Skeletal muscle satellite cell (primary cell): ENCODE measurements around the gene ARMH3.

Experiments
- H3K27me3 ChIP-seq: 2 replicates; pipeline ENCODE4 v1.7.0; 2013; ENCODE audit warnings: low read length; ENCODE audit not compliant: control insufficient read depth, insufficient read depth
- H3K36me3 ChIP-seq: 2 replicates; pipeline ENCODE4 v1.7.0; 2013; ENCODE audit warnings: mild to moderate bottlenecking, control low read depth, low read length; ENCODE audit not compliant: insufficient read depth
- H3K4me1 ChIP-seq: 2 replicates; pipeline ENCODE4 v1.7.0; 2013; ENCODE audit warnings: low read length; ENCODE audit not compliant: control insufficient read depth, insufficient read depth
- H3K4me2 ChIP-seq: 2 replicates; pipeline ENCODE4 v1.7.0; 2013; ENCODE audit warnings: mild to moderate bottlenecking, low read length
- H3K4me3 ChIP-seq: 2 replicates; pipeline ENCODE4 v1.7.0; 2013; ENCODE audit warnings: low read length
- H3K9ac ChIP-seq: 2 replicates; pipeline ENCODE4 v1.7.0; 2013; ENCODE audit warnings: mild to moderate bottlenecking, low read depth, low read length, moderate library complexity
- H3K9me3 ChIP-seq: replicated peaks from 2 replicates; pipeline ENCODE4 v1.7.0; 2013; ENCODE audit warnings: mild to moderate bottlenecking, control low read depth, low read length

The ARMH3 gene

GRCh38 chr10:101902820-101903145, 153.2 kb downstream of the ARMH3 start:
- Histone ChIP-seq H3K36me3 (no peaks in the 10 kb centered on the region), H3K4me3 (no peak overlapping the region), H3K9ac (no peak overlapping the region), H3K4me1 (peaks cover 8% of the 10 kb centered on the region), H3K9me3 (no peaks in the 10 kb centered on the region), H3K27me3 (no peaks in the 10 kb centered on the region), H3K4me2 (no peak overlapping the region)

GRCh38 chr10:101902032-101902819, 153.7 kb downstream of the ARMH3 start:
- Histone ChIP-seq H3K4me2 (no peak overlapping the region), H3K9ac (no peak overlapping the region), H3K36me3 (no peaks in the 10 kb centered on the region), H3K4me3 (no peak overlapping the region), H3K27me3 (no peaks in the 10 kb centered on the region), H3K9me3 (no peaks in the 10 kb centered on the region), H3K4me1 (peaks cover 10% of the 10 kb centered on the region)

DNA sequence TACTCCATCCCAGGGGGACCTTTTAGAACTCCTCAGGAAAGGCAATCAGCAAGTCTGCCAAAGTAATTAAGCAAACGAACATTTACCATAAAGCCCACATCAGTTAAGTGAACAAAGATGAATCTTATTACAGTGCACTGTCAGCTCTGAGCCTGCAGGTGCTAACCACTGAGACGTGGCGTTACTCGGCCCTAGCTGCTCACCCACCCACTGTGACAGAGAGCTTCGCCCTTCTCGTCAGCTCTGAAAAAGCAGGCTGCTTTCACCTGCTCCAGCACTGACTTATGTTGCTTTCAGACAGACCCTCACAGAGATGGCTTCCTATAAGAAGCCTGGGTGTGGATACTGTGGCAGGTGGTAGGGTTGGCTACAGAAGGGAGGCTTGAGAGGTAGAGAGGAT, 154.6 kb downstream of the ARMH3 start:
- Histone ChIP-seq H3K4me1 (peaks cover 10% of the 10 kb centered on the region), H3K4me2 (no peak overlapping the region), H3K36me3 (no peaks in the 10 kb centered on the region), H3K9ac (no peak overlapping the region), H3K4me3 (no peak overlapping the region), H3K9me3 (no peaks in the 10 kb centered on the region), H3K27me3 (no peaks in the 10 kb centered on the region)

- Histone ChIP-seq H3K9ac (no peak overlapping the region), H3K36me3 (no peaks in the 10 kb centered on the region), H3K9me3 (no peaks in the 10 kb centered on the region), H3K4me2 (no peak overlapping the region), H3K4me3 (no peak overlapping the region), H3K4me1 (peaks cover 3% of the 10 kb centered on the region), H3K27me3 (no peaks in the 10 kb centered on the region)
These were observed 158.3 kb downstream of the ARMH3 start for GRCh38 chr10:101897633-101898032.

DNA sequence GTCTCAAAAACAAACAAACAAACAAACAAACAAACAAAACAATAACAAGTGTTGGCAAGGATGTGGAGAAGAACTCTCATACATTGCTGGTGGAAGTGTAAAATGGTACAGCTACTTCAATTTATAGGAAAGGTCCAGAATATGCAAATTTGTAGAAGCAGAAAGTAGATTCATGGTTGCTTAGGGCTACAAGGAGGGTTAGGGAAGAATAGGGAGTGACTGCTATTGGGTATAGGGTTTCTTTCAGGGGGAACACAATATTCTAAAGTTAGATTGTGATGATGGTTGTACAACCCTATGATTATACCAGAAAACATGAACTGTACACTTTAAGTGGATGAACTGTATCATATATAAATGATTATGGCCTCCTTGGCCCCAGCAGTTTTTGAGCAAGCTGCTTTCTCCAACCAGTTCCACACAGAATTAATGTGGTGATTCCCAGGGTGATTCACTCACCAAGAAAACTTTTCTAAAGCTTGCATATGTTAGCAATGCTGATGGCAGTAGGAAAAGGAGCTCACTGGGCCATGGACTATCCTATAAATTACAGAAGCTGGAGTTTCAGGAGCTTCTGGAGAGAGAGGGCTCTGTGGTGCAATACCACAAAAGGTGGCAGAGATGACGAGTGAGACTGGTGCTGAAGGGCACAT, 159.6 kb downstream of the ARMH3 start:
- H3K27me3 ChIP-seq, result no peaks in the 10 kb centered on the region
- H3K4me1 ChIP-seq, result peaks cover 3% of the 10 kb centered on the region
- no peaks in the 10 kb centered on the region for H3K36me3 ChIP-seq
- no peaks in the 10 kb centered on the region for H3K9me3 ChIP-seq
- no peak overlapping the region for H3K4me2 ChIP-seq
- no peak overlapping the region for H3K4me3 ChIP-seq
- no peak overlapping the region for H3K9ac ChIP-seq

DNA sequence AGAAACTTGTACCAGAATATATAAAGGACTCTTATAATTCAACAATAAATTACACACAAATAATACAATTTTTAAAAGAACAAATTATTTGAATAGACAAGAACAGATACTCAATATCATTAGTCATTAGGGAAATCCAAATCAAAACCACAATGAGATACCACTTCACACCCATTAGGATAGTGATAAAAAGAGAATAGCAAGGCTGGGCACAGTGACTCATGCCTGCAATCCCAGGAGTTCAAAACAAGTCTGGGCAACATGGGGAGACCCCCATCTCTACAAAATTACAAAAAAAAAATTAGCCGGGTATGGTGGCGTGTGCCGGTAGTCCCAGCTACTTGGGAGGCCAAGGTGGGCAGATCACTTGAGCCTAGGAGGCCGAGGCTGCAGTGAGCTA, 160.2 kb downstream of the ARMH3 start:
- H3K4me3 ChIP-seq, result no peak overlapping the region
- no peaks in the 10 kb centered on the region for H3K9me3 ChIP-seq
- no peak overlapping the region for H3K9ac ChIP-seq
- no peaks in the 10 kb centered on the region for H3K27me3 ChIP-seq
- no peaks in the 10 kb centered on the region for H3K36me3 ChIP-seq
- H3K4me2 ChIP-seq, result no peak overlapping the region
- H3K4me1 ChIP-seq, result peaks cover 3% of the 10 kb centered on the region

GRCh38 chr10:101894742-101895141, 161.2 kb downstream of the ARMH3 start:
- no peaks in the 10 kb centered on the region for H3K27me3 ChIP-seq
- H3K4me2 ChIP-seq, result no peak overlapping the region
- no peak overlapping the region for H3K9ac ChIP-seq
- no peaks in the 10 kb centered on the region for H3K36me3 ChIP-seq
- no peak overlapping the region for H3K4me3 ChIP-seq
- H3K9me3 ChIP-seq, result no peaks in the 10 kb centered on the region
- H3K4me1 ChIP-seq, result peaks cover 3% of the 10 kb centered on the region

GRCh38 chr10:101894266-101894665, 161.7 kb downstream of the ARMH3 start:
- H3K27me3 ChIP-seq, result no peaks in the 10 kb centered on the region
- H3K36me3 ChIP-seq, result no peaks in the 10 kb centered on the region
- no peak overlapping the region for H3K4me2 ChIP-seq
- H3K9me3 ChIP-seq, result no peaks in the 10 kb centered on the region
- H3K4me1 ChIP-seq, result peaks cover 3% of the 10 kb centered on the region
- no peak overlapping the region for H3K9ac ChIP-seq
- H3K4me3 ChIP-seq, result no peak overlapping the region

GRCh38 chr10:101893510-101894120, 162.4 kb downstream of the ARMH3 start:
- Histone ChIP-seq H3K4me3 (no peak overlapping the region), H3K36me3 (no peaks in the 10 kb centered on the region), H3K9me3 (no peaks in the 10 kb centered on the region), H3K4me2 (no peak overlapping the region), H3K4me1 (peaks cover 3% of the 10 kb centered on the region), H3K27me3 (no peaks in the 10 kb centered on the region), H3K9ac (no peak overlapping the region)

DNA sequence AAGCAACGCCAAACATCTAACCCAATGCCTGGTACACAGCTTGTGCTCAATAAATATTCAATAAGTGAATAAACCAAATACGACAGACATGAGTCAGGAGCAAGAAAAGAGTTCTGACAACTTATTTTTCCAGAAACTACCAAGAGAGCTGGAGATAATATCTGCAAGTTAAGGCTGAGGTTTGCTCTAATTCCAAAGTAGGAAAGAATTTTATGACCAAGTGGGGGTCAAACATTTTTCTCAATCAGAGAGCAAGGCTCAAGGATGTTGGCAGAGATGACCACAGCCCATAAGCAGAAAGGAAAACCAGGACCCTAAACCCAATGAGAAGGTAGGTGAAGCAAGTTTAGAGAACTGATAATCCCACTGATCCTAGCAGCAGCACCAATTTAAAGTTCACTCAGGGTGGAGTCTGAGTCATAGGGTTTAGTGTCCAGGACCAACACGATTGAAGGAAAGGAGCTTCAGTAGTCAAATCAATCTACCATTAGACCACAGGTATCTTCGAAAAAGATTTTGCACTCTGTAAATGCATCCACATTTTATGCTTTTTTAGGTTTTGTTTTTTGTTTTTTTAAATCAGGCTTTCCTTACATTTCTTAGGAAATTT, 163.1 kb downstream of the ARMH3 start:
- peaks cover 3% of the 10 kb centered on the region for H3K4me1 ChIP-seq
- H3K27me3 ChIP-seq, result no peaks in the 10 kb centered on the region
- H3K4me2 ChIP-seq, result no peak overlapping the region
- no peaks in the 10 kb centered on the region for H3K9me3 ChIP-seq
- no peaks in the 10 kb centered on the region for H3K36me3 ChIP-seq
- H3K4me3 ChIP-seq, result no peak overlapping the region
- no peak overlapping the region for H3K9ac ChIP-seq

DNA sequence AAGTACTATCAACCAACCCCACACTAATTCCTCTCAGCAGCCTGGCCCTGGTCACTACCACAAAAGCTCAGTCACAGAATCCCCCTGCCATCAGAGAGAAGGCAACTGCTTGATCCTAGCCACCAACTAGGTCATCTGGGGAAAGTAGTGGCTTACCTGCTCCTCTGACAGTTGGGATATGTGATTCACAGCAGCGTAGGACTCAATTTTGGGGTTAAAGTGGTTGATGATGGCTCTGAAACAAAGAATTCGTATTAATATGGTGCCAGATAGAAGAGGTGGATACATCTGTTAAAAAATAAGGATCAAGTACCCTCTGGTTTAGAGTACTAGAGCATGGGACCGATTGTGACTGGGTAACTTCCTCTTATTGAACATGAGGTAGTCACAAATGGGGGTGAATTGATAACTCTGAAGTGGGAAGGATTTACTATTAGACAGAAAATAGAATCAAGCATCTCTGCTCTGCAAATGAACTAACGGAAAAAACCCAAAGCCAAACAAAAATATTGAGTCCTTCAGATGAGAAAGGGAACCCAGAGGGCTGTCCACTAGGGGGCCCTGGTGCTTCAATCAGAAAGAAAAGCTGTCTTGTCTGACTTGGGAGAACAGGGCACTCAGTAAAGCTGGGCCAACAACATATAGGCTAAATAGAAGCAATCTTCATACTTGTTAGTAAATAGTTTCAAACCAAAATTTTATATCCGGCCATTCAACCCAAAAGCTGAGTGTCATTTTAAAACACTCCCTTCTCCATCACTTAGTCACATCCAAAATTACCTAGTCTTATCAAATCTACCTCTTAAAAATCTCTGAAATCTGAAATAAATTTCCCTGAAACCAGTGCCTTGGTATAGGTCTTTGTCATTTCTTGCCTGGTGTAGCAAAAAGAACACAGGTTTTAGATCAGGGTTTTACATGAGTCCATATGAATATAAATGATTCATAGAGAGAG, 166.4 kb downstream of the ARMH3 start:
- no peaks in the 10 kb centered on the region for H3K9me3 ChIP-seq
- no peaks in the 10 kb centered on the region for H3K27me3 ChIP-seq
- H3K4me3 ChIP-seq, result no peak overlapping the region
- H3K4me1 ChIP-seq, result no peaks in the 10 kb centered on the region
- H3K9ac ChIP-seq, result no peak overlapping the region
- no peaks in the 10 kb centered on the region for H3K36me3 ChIP-seq
- no peak overlapping the region for H3K4me2 ChIP-seq
